ENCODE results near the gene DCDC1.

GRCh38 chr11:31218847-31219246, 150.7 kb downstream of the DCDC1 start:
- TF ChIP-seq EZH2 (IDR thresholded peaks at IDR 0.05) (no peak), POLR2AphosphoS5 (IDR thresholded peaks at IDR 0.05; ENCODE audit: borderline replicate concordance, low read depth, low read length) (no peak)

Data from SK-N-MC (cell line).